Iris pigment epithelial cell (primary cell): ENCODE measurements around the gene HOXA5.

Experiments used
- DNase-seq: peaks from one replicate; pipeline ENCODE4 v3.0.0-alpha.2; 2011; ENCODE audit warnings: low read depth

Gene HOXA5

DNA sequence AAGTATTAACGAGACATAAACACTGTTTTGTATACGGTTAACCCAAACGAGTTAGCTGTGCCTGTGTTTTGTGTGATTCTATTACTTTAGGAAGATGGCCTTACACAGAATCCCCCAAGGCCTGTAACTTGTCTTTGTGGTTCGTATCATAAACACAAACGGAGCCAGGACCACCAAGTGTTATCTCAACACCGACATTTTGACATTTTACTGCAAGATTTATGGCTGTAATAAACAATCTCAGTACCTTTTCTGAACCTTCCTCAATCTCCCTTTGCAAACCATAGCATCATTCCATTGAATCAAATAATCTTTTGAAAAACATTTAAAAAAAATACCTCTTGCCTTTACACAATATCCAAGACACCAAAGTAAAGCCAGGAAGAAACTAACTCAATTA, 10.5 kb downstream of the HOXA5 start:
- DNase-seq, result no peak

DNA sequence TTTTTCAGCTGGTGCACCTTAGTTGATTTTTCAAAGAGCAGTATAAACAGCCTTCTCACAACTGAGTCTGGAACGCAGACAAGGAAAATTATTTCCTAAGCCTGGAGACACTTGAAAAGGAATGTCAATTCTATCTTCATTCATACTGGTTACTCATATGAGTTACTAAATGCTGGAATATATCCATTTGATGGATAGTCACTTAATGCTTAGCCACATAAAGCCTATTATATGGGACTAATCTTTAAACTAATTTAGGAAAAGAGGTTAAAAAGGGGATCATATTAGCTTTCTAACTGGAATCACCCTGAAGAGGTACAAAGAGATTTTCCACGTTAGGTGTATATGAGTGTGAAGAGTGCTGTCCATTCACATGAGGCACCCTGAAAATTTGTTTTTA, 11.3 kb downstream of the HOXA5 start:
- no peak for DNase-seq

DNA sequence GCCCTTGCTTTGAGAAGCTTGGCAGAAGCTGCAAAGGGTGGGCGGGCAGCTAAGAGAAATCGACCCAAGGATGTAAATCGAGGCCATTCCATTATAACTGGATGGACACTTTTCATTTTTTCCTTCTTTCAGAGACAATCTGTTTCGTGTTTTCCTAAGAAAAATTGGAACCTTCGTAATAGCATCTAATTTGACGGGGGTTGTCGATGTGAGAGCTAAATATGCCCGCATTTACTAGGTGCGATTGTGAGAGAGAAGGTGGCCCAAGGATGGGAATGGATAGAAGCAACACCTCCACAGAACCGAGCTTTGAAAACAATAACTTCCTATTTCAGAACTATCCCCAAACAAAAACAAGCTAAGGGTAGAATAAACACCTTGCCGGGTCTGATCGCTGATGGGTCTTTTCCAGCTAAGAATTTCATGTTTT, 12.1 kb downstream of the HOXA5 start:
- no peak for DNase-seq

DNA sequence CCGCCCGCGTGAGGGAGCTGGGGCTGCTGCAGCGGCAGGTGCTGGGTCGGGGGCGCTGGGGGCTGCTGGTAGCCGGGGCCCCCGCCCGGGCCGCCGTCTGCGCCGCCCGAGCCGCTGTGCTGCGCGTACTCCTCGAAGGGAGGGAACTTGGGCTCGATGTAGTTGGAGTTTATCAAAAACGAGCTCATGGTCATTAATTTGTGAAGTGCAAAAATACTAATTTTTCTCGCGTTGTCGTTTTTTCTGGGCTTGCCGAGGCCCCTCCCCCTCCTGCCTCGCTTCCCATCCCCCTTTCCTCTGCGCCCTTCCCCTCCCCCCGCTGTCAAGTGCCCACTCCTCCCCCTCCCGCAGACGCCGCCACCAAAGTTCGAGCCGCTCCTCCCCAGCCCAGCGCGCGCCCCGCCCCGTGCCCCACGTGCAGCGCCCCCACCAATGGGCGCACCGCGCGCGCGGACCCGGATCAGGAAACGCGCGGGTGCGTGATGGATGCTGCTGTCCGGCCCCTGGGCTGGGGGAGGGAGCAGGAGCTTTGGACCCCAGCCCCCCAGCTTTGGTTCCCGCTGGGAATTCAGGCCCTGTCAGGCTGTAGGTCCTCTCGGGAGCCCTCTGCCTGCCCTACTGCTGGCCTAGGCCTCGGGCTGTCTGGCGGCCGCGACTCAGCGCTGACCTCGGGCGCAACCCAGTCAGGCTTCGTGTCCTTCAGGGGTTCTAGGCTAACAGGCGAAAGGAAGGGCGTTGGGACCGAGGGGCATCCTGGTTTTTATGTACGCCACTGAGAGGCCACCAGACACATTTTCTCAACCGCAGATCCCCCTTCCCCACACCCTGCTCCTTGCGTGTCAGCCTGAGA, 12.7 kb downstream of the HOXA5 start, which contains the start of gene HOXA4:
Gene HOXA4 (minus strand): TSS at position 218 of the 850 bp plus-strand sequence. CDS start 24 bp downstream, at position 194.
- DNase-seq, result no peak

DNA sequence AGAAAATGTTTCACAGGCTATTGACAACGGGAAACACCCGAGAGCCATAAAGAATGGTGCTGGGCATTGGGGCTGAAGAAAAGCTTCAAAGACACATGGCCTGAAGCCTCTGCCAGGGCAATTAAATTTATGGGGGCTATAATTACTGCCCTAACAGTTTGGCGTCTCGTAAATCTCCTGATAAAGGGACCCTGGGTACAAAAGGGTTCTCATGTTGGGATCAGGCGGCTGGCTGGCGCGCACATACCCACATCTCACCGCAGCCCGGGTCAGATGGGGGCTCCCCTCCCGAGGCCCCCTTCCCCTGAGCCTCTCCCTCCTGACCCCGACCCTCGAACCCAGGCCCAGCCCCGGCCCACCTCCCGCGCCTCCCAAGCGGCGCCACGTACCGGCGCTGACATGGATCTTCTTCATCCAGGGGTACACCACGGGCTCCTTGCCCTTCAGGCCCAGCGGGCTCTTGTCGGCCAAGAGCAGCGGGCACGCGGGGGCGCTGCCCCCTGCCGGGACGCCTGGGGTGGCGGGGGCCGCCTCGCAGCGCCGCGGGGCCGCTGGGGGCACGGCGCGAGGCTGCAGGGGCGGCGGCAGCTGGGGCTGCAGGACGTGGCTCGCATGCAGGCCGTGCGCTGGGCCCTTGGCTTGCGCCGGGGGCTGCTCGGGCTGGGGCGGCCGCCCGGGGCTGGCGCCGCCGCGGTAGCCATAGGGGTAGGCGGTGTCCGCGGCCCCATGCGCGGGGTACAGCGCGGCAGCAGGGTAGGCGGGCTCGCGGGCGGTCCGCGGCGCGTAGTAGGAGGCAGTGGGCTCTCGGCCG, 13.5 kb downstream of the HOXA5 start:
- no peak for DNase-seq

DNA sequence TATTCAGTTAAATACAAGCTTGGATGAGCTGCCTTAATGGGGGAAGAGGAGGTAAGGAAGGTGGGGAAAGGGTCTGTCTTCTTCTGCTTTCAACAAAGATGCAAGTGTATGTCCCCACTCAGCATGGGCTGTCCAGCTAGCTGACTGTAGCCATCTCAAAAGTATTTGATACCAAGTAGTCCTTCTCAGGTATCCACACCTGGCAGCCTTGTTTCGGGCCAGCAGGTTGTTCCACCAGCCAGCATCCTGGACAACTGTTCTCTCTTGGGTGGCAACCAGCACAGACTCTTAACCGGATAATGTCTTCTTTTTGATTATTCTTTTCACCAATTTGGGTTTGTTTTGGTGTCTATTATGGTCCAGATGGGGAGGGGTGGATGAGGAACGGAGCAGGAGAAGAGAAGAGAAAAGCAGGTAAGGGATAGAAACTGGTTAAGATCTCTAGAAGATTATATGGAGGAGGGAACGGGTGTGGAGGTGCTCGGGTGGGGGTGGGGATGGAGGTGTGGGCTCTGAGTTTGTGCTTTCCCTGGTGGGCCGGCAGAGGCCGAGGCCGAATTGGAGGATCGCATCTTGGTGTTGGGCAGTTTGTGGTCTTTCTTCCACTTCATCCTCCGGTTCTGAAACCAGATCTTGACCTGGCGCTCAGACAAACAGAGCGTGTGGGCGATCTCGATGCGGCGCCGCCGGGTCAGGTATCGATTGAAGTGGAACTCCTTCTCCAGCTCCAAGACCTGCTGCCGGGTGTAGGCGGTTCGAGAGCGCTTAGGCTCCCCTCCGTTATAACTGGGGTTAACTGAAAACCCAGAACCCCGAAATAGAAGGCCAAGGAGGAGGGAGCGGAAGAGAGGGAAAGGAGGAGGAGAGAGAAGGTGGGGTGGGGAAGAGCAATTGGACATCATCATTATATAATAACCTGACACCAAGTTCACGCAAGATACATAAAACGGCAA, 14.4 kb downstream of the HOXA5 start:
- DNase-seq, result no peak

DNA sequence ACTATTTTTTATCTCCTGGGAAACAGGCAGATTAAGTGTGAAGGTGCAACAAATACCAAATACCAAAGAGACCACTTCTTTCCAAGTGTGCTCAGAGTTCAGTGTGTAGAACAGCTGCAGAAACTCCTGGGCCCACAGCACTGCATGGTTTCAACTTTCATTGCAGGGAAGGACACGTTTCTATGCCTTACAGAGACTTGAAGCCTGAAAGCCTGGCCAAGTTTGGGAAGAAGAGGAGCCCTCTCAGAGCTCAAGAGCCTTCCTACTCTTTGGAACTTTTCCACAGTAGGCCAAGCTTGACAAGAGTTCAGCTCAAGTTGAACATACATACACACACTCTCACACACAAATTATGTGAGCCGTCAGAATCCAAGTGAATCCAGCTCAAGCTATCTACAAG, 15.4 kb downstream of the HOXA5 start:
- no peak for DNase-seq

DNA sequence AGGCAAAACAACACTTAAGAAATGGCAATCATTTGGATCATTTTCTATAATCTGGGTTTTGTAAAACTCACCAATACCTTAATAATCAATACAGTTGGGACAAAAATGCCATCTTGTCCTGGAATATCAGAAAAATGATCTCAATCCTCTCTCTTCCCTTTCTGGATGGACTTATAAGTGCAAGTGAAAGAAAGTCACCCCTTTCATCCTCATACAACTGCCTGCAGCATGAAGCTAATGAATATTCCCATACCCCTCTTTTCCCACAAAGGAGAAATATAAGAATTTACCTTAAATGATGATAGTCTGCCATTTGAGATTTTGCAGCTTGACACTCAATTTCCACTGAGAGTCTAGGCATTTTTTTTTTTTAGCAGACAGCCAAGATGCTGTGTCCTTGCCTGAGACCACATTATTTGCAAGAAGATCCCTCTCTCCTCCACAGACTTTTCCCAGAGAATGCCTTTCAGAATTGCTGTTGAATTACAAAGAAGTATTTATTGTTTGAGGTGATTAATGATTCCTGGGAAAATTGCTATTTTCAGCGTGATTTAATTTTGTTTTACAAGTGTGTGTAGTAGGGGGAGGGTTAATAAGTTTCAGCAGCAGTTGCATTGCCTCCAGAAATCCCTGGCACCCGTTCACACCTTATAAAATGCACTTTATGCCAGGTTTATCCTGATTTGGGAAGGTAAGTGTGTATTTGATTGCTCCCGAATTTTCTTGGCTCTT, 16.7 kb downstream of the HOXA5 start:
- DNase-seq, result no peak

DNA sequence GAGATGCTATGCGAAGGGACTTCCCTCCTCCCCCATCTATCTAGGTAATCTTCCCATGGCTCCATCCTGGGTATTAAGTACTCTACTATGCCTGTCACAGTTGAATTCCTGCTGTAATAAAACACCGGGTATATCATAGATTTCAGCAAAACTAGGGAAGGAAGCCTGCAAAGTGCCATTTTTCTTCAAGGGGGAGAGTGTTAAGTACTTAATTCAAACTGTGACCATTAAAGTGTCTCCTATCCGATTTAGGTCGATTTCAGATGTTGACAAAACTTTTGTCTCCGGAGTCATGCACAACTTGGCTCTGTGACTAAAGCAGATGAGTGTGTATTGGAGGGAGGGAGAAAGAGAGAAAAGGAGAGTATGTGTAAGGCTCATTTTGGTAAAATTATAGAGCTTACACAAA, 17.5 kb downstream of the HOXA5 start:
- DNase-seq, result no peak

DNA sequence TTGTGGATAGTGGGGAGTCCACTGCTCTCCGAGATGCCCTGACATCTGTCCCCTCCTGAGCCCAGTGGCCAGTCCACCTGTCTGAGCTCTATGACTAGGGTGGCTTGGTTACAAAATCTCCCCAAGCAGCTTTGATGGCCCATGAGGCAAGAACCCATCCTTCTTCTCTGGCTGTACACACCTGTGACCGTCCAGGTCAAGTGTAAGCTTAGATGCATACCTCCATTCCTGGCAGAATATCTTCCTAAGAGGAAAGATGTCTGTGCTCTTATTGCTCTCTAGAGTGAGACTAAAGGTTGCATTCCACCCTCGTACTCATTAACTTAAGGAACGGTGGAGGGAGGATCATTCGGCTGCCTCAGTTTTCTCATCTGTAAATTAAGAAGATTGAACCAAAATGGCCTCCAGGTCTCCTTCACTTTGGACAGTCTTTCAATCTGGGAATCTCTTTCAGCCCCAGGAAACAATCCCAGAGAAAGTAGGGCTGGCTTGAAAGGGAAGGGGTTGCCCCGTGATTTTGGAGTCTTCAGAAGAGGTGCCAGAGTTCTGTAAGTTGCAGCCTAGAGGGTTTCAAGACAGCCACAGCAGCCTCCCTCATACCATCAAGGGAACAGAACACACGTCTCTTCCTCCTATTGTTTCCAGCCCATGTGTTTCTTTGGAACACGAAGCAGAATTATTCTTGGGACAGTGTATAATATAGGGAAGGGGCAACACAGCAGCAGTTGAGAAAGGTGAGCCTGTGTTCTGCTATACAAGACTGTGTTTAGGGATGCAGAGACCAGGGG, 18.4 kb downstream of the HOXA5 start:
- DNase-seq, result no peak

DNA sequence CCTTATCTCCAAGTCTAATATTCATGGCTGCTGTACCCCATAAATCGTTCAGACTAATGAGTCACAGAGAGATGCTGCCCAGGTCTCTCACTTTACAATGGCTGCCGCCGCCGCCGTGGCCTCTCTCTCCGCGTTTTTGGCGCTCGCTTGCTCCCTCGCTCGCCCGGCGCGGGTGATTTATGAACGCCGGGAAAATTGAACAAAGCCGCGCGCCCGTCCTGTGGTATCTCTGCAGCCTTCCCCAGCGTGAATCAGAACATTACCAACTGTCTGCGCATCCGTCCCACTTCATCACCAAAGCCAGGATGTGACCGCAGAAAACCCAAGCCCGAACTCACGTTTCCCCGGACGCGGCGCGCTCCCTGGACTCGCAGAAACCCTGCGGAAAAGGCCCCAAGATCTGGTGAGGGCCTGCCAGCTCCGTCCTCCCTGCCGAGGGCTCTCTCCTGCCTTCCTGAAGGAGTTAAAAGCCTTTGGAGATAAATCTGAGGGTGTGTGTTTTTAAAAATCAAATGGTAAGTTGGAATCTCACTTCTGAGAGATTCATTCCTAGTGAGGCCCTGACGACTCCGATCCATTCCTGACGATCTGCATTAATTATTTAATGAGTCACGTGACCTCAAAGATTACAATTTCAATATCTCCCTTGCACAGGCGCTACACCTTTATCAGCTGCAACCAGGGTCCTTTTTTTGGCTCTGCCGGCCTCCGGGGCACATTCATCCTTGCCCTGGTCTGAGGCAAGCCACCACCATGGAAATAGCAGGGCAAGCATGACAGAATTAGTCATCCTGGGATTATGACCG, 19.2 kb downstream of the HOXA5 start:
- DNase-seq, result no peak

DNA sequence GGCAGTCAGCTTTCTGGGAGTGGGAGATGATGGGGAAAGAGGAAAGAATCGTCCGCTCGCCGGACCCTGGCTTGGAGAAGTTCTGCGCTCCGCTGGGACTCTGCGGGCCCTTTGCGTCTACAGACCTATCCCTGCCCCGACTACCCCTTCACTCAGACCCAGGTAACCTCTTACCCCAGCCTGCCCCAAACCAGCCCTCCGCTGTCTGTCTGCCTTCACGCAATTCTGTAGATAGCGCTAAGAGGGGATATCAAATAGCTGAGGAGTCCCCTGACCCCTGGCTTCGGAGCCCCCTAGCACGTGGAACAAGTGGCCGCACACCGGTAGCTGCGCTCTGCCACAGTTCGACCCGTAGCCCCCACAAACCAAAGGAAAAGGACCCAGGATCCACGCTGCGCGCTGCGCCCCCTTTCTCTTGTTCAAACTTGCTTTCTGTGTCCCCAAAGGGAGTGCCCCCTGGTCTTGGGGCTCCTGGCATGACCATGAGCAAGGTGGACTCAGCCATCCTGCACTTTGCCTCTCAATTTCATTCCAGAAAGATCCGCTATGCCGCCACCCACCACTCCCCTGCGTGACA, 19.9 kb downstream of the HOXA5 start:
- no peak for DNase-seq

DNA sequence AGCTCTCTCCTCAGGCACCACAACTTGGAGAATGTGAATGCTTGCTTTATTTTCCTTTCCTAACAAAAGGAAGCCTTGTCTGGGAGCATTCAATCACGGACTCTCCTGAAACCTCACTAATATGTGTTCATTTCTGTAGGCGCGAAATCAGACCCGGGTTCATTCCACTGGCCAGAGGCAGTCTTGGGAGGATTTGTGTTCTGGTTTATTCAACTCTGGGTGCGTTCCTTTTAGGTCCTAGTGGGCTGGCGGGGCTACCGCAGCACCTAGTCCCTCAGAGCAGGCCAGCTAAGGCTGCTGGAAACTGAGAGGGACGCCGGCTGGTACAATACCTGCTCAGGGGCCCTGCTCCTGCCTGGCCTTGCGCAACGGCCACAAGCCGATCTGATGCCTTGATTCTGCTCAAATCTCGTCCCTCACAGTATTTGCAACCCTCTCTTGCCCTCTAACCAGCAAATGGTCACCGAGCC, 20.4 kb downstream of the HOXA5 start:
- DNase-seq, result no peak

DNA sequence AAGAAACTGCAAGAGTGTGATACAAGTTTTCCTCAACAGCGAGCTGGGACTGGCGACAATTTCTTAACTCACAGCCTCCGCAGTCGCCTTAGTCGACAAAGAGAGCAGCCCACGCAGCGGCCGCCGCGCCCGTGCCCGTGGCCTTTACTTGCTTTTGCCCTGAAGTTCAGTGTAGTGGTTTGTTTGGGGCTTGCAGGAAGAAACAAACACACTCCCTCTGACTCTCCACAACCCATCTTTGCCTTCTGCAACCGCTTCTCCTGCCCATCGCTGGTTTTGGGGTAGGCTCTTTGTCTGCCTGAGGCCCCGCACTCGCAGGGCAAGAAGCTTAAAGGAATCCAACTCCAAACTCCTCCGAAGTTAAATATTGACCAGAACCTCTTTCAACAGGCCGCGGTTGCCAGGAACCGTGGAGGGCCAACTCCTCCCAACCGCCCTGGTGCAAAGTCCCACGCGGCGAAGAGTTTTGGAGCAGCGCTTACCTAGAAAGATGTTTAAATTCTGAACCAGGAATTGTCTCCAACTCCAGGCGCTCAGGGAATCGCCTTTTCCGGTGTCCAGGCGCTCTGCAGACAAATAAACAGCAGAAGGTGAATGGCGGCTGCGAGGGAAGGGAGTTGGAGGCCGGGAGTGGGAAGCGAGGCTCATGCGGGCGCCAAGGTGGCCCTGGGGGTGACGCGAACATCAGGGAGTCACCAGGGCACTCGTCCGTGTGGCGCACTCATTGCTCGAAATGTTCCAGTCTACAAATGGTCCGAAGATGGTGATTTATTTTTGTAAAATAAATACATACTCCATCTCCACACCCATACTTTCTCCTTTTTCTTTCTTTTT, 21.2 kb downstream of the HOXA5 start:
- no peak for DNase-seq

DNA sequence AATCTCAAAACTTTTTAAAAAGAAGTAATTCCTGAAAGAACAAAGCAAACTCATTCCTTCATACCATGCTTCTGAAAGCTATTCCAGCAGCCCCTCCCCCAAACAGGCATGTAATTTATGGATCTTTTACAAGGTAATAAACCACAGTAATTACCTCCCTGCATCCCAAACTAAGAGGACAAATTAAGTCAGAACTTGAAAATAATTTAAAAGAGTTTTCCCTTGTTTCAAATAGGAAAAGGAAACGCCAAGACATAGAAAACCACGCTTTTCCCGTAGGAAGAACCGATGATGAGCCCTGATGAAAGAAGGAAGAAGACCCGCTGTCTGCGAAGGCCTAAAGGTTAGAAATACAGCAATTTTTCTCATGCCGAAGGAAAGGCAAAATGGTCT, 21.8 kb downstream of the HOXA5 start:
- no peak for DNase-seq

DNA sequence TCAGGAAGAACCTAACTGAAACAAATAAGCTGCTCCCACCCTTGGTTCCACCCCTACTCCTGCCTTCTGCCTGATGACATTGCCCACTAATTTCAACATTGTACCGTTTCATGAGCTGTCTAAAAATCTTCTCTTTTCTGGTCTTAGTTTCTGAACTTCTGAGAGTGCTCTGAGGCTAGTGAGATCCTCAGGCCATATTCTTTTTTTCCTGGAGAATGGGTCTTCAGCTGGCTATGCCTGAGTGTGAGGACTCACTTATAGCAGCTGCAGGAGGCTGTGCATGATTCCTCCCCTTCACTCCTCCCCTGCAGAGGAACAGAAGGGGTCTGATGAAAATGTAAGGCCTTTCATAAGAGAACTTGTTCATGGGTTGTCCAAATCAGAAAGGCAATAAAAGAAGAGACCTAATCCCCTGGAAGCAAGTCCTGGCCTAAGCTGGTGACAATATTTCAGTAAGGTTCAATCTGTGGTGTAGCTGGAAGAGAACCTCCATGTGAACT, 24.0 kb downstream of the HOXA5 start:
- DNase-seq, result no peak

DNA sequence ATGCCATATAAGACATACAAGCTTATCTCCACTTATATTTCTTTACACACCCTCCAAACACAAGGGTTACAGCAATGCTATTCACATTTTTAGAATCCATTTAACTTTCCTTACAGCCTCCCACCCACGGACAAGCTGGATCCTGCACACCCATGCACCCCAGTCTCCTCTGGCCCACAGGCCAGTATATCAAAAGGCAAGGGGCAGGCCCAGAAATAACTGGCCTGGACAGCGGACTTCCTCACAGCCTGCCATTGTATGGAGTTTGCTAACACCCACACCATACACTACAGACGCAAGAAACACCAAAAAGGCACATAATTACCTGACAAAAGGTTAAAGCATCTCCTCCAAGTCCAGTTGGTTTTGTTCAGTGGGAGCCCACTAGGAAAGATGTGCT, 24.9 kb downstream of the HOXA5 start:
- DNase-seq, result no peak

DNA sequence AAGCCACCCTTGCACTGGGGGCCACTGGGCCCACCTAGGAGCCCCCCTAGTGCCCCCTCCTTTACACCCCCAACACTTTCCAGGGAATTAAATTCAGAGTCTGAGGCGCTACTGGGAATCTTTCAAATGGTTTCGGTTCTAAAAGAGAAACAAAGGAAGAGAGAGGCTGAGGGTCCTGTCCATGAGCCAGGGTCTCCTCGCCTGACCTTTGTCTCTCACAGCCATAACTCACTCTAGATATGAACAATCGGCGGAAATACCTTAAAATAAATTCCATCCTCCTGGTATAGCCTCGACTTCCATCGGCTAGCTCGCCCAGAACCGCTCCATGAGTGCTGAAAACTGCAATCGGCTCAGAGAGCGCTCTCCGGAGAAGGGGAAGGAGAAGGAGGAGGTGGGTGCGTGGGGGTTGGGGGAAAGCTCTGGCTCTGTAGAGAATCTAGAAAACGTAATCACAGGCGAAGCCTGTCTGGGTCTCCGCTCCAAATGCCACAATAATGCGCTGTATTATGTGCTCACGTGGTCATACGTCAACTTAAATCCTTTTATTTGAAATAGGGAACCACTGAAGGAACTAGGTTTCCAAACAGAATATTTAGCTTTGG, 25.5 kb downstream of the HOXA5 start:
- DNase-seq, result no peak
